Activated T-cell treated with anti-CD3 and anti-CD28 coated beads, Interleukin-2, amount 50 U/mL, for 72 hours (primary cell): ENCODE measurements around the gene CAPZA2. TPM values are rescaled to one million over a fixed set of nuclear protein-coding genes. Genes with fewer than 3 reads are reported as not detected.
"Not testable (repeated sequence)": the region's sequence is repeated elsewhere in the genome, so short reads cannot be mapped to it uniquely, and the experiment has no call there.

Experiments
- ATAC-seq, 2 donors: fragments of 150-1000 bp; cut with Tn5 transposase; replicated peaks in 1 of 2; 2 replicates each; pipeline ENCODE4 v1.10.0; 2021; ENCODE audit warnings: moderate library complexity in 2 of 2, mild to moderate bottlenecking in 1 of 2
- DNase-seq, 2 donors: peaks; one replicate each; pipeline ENCODE4 v3.0.0; 2021 to 2022; ENCODE audit warnings: mixed read lengths in 1 of 2
- H3K27ac Mint-ChIP-seq: one replicate; pipeline ENCODE4 v1.8.0; 2022; ENCODE audit warnings: mild to moderate bottlenecking, moderate library complexity, mixed read lengths
- H3K27me3 Mint-ChIP-seq: one replicate; pipeline ENCODE4 v1.8.0; 2022; ENCODE audit warnings: low read depth, mixed read lengths
- H3K36me3 Mint-ChIP-seq, 2 donors: one replicate each; pipeline ENCODE4 v1.8.0; 2022; ENCODE audit warnings: mixed read lengths in 2 of 2, mild to moderate bottlenecking in 1 of 2; ENCODE audit not compliant: insufficient read depth in 2 of 2
- H3K4me1 Mint-ChIP-seq: one replicate; pipeline ENCODE4 v1.8.0; 2022; ENCODE audit warnings: low read depth, mixed read lengths
- H3K4me3 Mint-ChIP-seq, 2 donors: one replicate each; pipeline ENCODE4 v1.8.0; 2022; ENCODE audit warnings: mild to moderate bottlenecking in 2 of 2, mixed read lengths in 2 of 2, moderate library complexity in 2 of 2
- H3K9me3 Mint-ChIP-seq, 2 donors: one replicate each; pipeline ENCODE4 v1.8.0; 2022; ENCODE audit warnings: mixed read lengths in 2 of 2
- total RNA-seq, 2 donors: library from RNA; stranded (reverse); gene quantifications; one replicate each; pipeline ENCODE4 v1.2.3, GENCODE V29; 2022

The CAPZA2 gene
- total RNA-seq: 100 to 1,000 TPM; 128 to 144 TPM

DNA sequence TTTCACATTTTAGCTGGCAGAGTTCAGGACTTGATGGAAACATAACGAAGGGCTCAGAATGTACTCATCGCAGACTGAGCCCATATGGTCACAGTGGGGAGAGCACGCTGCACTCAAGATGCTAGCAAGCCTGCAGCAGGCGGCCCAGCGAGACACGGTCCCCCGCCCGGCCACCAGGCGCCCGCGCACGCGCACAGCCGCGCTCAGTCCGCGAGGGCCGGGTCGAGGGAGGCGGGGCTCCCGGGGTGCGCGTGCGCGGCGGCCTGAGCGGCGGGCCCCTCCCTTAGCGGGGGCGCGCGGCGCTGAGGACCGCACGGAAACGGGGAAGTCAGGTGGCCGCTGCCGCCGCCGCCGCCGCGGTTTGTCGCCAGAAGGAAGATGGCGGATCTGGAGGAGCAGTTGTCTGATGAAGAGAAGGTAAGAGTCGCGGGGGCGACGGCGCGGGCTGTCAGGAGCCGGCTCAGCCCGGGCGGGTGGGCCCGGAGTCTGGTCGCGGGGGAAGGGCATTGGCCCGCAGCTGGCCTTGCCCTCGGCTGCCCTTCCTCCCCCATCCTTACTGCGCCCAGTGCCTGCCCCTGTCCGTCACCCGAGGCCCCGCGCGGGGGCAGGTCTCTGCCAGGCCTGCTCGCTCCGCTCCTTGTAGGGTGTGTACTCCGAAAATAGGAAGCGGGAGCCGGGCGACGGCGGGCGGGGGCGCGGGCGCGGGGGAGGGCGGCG, at the start of gene CAPZA2:
TSS of gene CAPZA2 (plus strand) at position 354 of the 717 bp plus-strand sequence. CDS start at position 379, 25 bp downstream.
- H3K27ac Mint-ChIP-seq: peak within 1 kb of the TSS; percentile 100
- H3K4me3 Mint-ChIP-seq: peak within 1 kb of the TSS; percentile 89 to 100
- ATAC-seq (peak; percentile 93), DNase-seq (peak; percentile 96 to 98)
- no peaks in the 10 kb centered on the region for H3K9me3 Mint-ChIP-seq
- peaks cover 4% of the 10 kb centered on the region for H3K27me3 Mint-ChIP-seq
- H3K36me3 Mint-ChIP-seq: peaks cover 5 to 6% of the 10 kb centered on the region in 2 donors
- peaks cover 41% of the 10 kb centered on the region for H3K4me1 Mint-ChIP-seq

DNA sequence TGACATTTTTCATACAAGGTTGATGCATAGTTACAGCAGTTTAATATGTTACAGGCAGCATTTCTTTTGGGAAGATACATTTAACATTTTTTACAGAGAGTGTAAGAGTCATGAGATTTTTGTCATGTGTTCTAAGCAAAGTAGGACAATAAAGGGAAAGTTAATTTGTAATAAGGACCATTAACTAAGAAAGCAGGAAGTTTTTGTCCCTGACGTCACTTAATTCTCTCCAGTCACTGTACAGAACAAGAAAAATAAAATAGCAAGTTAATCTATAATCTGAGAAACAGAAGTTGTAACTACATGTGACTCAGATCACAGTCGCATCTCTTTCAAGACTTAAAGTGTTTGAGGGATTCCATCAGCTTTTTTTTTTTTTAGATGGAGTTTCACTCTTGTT, 49.5 kb upstream of the CAPZA2 start:
- ATAC-seq: no peak
- no peak for DNase-seq
- Mint-ChIP-seq H3K4me1 (no peaks in the 10 kb centered on the region), H3K27ac (no peak overlapping the region), H3K27me3 (peaks cover 13% of the 10 kb centered on the region), H3K36me3 (no peaks in the 10 kb centered on the region), H3K4me3 (no peak overlapping the region), H3K9me3 (no peaks in the 10 kb centered on the region)

DNA sequence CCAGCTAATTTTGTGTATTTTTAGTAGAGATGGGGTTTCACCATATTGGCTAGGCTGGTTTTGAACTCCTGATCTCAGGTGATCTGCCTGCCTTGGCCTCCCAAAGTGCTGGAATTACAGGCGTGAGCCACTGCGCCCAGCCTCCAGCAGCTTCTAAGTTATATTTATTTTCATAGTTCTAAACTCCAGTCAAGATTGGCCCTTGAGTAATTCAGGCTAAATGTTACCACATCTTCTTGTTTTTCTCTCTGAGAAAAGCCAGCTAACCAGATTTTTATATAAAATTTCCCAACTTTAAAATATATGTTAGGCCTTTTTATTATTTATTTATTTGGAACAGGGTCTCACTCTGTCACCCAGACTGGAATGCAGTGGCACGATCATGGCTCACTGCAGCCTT, 49.0 kb upstream of the CAPZA2 start:
- ATAC-seq, DNase-seq, H3K27ac Mint-ChIP-seq, H3K9me3 Mint-ChIP-seq, H3K36me3 Mint-ChIP-seq, H3K4me1 Mint-ChIP-seq, H3K4me3 Mint-ChIP-seq: not testable (repeated sequence)
- peaks cover 14% of the 10 kb centered on the region for H3K27me3 Mint-ChIP-seq

DNA sequence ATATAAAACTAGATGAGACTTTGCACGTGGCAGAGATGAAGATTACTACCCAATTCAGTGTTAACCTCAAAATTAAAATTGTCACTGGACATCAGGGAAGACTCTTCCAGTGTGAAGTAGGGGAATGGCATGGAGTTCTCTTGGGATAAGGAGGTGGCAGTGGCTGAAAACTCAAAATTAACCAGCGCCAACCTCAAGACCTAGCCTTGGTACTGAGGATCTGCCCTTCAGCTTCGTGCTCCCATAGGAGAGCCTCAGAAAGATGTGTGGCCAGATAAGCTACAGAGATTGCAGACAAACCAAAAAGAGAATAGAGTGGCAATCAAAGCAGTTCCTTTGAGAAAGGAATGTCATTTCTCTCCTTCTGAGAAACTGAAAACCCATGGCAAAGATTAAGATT, 47.3 kb upstream of the CAPZA2 start:
- ATAC-seq: no peak
- H3K9me3 Mint-ChIP-seq: no peaks in the 10 kb centered on the region

DNA sequence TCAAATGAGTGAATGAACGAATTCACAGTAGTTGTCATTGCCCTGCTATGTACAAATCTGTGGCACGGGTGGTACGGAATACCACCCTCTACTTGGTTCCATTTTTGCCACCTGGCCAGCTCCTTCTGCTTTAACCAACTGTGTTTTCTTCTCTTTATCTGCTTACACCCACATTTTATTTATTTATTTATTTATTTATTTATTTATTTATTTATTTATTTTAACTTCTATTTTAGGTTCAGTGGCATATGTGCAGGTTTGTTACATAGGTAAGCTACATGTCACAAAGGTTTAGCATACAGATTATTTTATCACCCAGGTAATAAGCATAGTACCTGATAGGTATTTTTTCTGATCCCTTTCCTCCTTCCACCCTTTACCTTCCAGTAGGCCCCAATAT, 42.2 kb upstream of the CAPZA2 start:
- peaks cover 7% of the 10 kb centered on the region for H3K27me3 Mint-ChIP-seq
- no peak overlapping the region for H3K27ac Mint-ChIP-seq
- H3K9me3 Mint-ChIP-seq: peaks cover 2% of the 10 kb centered on the region in 2 donors
- no peak overlapping the region for H3K4me3 Mint-ChIP-seq
- DNase-seq (no peak), ATAC-seq (no peak)
- H3K36me3 Mint-ChIP-seq: peaks cover 0 to 2% of the 10 kb centered on the region in 2 donors
- no peaks in the 10 kb centered on the region for H3K4me1 Mint-ChIP-seq

More for the DNA sequence above, 47.3 kb upstream of the CAPZA2 start:
- DNase-seq: no peak
- H3K36me3 Mint-ChIP-seq: no peaks in the 10 kb centered on the region
- H3K4me3 Mint-ChIP-seq: no peak overlapping the region
- H3K4me1 Mint-ChIP-seq: no peaks in the 10 kb centered on the region
- peaks cover 7% of the 10 kb centered on the region for H3K27me3 Mint-ChIP-seq
- H3K27ac Mint-ChIP-seq: no peak overlapping the region

DNA sequence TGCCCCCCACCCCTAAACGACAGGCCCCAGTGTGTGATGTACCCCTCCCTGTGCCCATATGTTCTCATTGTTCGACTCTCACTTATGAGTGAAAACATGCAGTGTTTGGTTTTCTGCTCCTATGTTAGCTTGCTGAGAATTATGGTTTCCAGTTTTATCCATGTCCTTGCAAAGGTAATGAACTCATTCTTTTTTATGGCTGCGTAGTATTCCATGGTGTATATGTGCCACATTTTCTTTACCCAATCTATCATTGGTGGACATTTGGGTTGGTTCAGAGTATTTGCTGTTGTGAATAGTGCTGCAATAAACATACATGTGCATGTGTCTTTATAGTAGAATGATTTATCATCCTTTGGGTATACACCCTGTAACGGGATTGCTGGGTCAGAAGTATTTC, 40.7 kb upstream of the CAPZA2 start:
- not testable (repeated sequence) for H3K4me1 Mint-ChIP-seq, H3K27ac Mint-ChIP-seq, DNase-seq, H3K36me3 Mint-ChIP-seq, ATAC-seq, H3K4me3 Mint-ChIP-seq, H3K9me3 Mint-ChIP-seq
- peaks cover 13% of the 10 kb centered on the region for H3K27me3 Mint-ChIP-seq

DNA sequence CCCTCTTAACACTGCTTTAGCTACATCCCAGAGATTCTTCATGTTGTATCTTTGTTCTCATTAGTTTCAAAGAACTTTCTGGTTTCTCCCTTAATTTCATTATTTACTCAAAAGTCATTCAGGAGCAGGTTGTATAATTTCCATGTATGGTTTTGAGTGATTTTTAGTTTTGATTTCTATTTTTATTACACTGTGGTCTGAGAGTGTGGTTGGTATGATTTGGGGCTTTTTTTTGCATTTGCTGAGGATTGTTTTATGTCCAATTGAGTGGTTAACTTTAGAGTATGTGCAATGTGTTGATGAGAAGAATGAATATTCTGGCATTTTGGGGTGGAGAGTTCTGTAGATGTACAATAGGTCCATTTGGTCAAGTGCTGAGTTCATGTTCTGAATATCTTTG, 37.9 kb upstream of the CAPZA2 start:
- H3K36me3 Mint-ChIP-seq: peaks cover 0 to 3% of the 10 kb centered on the region in 2 donors
- H3K4me3 Mint-ChIP-seq: no peak overlapping the region
- no peak for ATAC-seq
- H3K9me3 Mint-ChIP-seq: peaks cover 2% of the 10 kb centered on the region in 2 donors
- H3K27ac Mint-ChIP-seq: no peak overlapping the region
- no peaks in the 10 kb centered on the region for H3K4me1 Mint-ChIP-seq
- H3K27me3 Mint-ChIP-seq: peaks cover 6% of the 10 kb centered on the region
- no peak for DNase-seq

DNA sequence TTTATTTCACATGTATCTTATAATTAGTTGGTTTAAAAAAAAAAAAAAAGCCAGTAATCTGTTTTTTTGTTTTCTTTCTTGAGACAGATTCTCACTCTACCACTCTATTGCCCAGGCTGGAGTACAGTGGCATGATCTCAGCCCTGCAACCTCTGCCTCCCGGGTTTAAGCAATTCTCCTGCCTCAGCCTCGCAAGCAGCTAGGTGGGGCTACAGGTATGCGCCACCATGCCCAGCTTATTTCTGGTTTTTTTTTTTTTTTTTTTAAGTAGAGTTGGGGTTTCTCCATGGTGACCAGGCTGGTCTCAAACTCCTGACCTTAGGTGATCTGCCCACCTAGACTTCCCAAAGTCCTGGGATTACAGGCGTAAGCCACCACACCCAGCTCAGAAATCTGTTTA, 34.1 kb upstream of the CAPZA2 start:
- Mint-ChIP-seq H3K4me1 (no peaks in the 10 kb centered on the region), H3K9me3 (peaks cover 0 to 2% of the 10 kb centered on the region in 2 donors), H3K27me3 (peaks cover 6% of the 10 kb centered on the region), H3K27ac (no peak overlapping the region), H3K4me3 (no peak overlapping the region), H3K36me3 (peaks cover 0 to 3% of the 10 kb centered on the region in 2 donors)
- ATAC-seq: no peak
- no peak for DNase-seq

DNA sequence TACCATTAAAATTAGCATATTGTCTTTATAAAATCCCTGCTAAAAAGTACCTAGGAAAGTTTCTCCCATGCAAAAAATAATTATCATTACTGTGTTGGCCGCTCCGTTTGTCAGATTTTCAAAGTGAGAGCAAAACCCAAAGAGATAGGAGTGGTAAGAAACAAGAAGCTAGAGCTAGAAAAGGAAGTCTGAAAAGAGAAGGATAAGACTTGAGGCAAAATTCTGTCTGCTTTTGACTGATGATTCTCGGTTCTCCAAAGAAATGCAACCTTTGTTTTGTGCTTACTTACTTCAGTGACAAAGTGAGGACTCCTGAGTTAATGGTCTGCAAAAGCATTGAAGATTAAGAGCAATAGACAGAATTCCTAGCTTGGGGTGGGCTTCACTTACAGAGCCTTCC, 33.3 kb upstream of the CAPZA2 start:
- no peak overlapping the region for H3K27ac Mint-ChIP-seq
- H3K36me3 Mint-ChIP-seq: peaks cover 0 to 3% of the 10 kb centered on the region in 2 donors
- peaks cover 6% of the 10 kb centered on the region for H3K27me3 Mint-ChIP-seq
- H3K4me3 Mint-ChIP-seq: no peak overlapping the region
- DNase-seq: no peak
- H3K9me3 Mint-ChIP-seq: peaks cover 0 to 2% of the 10 kb centered on the region in 2 donors
- ATAC-seq: no peak
- no peaks in the 10 kb centered on the region for H3K4me1 Mint-ChIP-seq

DNA sequence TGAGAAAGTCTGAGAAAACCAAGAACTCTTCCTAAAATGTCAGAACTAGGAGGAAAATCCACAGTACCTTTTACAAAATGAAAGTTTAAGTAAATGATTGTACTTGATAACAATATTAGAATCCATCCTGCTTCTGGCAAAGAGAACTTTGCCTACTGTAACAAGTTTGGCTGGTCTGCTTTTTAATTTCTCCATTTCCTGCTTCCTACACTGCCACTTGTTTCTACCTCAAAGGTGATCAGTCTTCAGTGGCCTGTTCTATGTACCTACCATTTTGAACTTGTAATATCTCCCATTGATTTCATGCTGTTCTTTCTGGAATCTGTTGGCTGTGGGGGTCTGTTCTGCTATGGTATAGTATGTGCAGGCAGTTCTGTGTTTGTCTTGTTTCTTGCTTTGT, 32.9 kb upstream of the CAPZA2 start:
- H3K27ac Mint-ChIP-seq: no peak overlapping the region
- ATAC-seq (no peak), DNase-seq (no peak)
- peaks cover 0 to 1% of the 10 kb centered on the region in 2 donors for H3K36me3 Mint-ChIP-seq
- H3K4me1 Mint-ChIP-seq: no peaks in the 10 kb centered on the region
- H3K27me3 Mint-ChIP-seq: peaks cover 6% of the 10 kb centered on the region
- H3K9me3 Mint-ChIP-seq: no peaks in the 10 kb centered on the region
- no peak overlapping the region for H3K4me3 Mint-ChIP-seq

DNA sequence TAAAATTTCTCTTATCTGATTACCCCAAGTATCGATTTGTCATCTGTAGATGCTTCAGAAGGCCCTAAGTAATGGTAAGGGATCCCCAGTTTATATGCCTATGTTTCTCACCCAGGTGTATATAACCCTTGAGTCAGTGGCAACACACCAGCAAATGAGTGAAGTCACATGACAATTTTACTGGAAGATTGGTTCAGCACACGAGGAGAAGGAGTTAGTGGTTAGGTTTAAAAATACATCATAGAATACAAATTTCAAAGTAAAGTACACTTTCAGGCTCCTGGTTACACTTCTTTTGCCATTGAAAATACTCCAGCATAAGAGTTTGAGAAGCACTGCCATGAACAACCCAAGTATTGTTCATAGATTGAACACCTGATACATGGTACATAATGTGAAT, 29.7 kb upstream of the CAPZA2 start:
- H3K36me3 Mint-ChIP-seq: no peaks in the 10 kb centered on the region
- DNase-seq (no peak), ATAC-seq (no peak)
- H3K27me3 Mint-ChIP-seq: peaks cover 11% of the 10 kb centered on the region
- no peaks in the 10 kb centered on the region for H3K4me1 Mint-ChIP-seq
- H3K27ac Mint-ChIP-seq: no peak overlapping the region
- H3K4me3 Mint-ChIP-seq: no peak overlapping the region
- no peaks in the 10 kb centered on the region for H3K9me3 Mint-ChIP-seq

DNA sequence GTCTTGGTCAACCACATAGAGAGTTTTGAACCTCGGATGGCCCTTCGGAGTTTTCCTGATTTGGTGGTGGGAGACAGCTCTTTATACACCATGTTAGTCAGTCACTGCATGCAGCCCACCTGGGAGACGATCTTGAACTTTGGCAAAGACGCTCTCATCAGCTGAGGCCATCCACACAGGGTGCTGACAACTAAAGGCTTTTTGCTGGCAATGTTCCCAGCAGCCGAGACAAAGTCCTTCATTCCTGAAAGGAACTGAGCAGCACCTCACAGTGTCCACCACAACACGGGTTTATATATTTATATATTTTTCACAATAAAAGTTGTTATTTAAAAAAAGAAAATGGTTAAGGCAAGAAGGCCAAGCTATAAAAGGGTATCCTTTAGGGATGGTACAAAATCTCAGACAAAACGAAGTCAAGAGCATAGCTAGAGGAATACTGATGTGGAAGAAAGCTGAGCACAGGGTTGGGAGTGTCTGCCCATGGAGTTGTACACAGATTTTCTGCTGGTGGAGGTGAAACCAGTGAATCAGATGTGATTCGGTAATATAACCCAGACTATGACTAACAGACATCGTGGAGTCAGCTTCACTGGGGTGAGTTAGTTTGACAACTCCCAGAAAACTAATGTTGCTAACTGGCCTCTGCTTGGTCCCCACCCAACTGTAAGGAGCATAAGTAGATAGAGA, 27.4 kb upstream of the CAPZA2 start:
- H3K4me1 Mint-ChIP-seq: no peaks in the 10 kb centered on the region
- H3K4me3 Mint-ChIP-seq: no peak overlapping the region
- H3K9me3 Mint-ChIP-seq: no peaks in the 10 kb centered on the region
- DNase-seq: no peak
- H3K27ac Mint-ChIP-seq: no peak overlapping the region
- no peaks in the 10 kb centered on the region for H3K36me3 Mint-ChIP-seq
- ATAC-seq: peak; percentile 67 to 74
- peaks cover 16% of the 10 kb centered on the region for H3K27me3 Mint-ChIP-seq

DNA sequence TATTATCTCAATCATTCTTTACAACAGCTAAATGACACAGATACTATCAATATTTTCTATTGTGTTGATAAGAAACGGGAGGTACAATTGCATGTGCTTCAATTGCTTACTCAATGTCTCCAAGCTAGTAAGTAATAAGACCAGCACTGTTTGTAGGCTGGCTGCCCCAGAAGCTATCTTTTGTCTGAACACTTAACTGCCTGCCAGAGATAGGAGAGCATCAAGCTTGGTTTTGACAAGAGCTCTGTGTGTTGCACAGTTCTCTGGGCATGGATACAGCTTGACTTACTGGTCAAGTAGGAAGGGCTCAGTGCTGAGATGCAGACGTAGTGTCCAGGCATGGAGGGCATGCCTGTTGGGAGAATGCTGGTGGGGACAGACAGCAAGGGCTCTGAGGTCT, 26.3 kb upstream of the CAPZA2 start:
- ATAC-seq: no peak
- Mint-ChIP-seq H3K4me1 (no peaks in the 10 kb centered on the region), H3K9me3 (no peaks in the 10 kb centered on the region)

More for the DNA sequence above, 26.3 kb upstream of the CAPZA2 start:
- DNase-seq: no peak
- no peak overlapping the region for H3K4me3 Mint-ChIP-seq
- no peak overlapping the region for H3K27ac Mint-ChIP-seq
- peaks cover 16% of the 10 kb centered on the region for H3K27me3 Mint-ChIP-seq
- no peaks in the 10 kb centered on the region for H3K36me3 Mint-ChIP-seq
